CD4-positive, alpha-beta memory T cell (primary cell): ENCODE data around the gene KBTBD2. TPM values are rescaled to one million over a fixed set of nuclear protein-coding genes. Genes with fewer than 3 reads are reported as not detected.
"Not testable (repeated sequence)": the region's sequence is repeated elsewhere in the genome, so short reads cannot be mapped to it uniquely, and the experiment has no call there.

ENCODE experiments used
- CTCF ChIA-PET: fragments of 350-600 bp; sonication (Branson Sonifier 250); formaldehyde crosslinking; loops from one replicate; lab custom pipeline; 2021; ENCODE audit warnings: inconsistent platforms; ENCODE audit not compliant: partially characterized antibody; lab: Charles Lee
- POLR2A ChIA-PET: fragments of 350-600 bp; sonication (Branson Sonifier 250); formaldehyde crosslinking; loops from one replicate; lab custom pipeline; 2021; ENCODE audit not compliant: partially characterized antibody; lab: Charles Lee
- DNase-seq, 5 donors: peaks; one replicate each; pipeline versions ENCODE4 v3.0.0 to v3.0.0-alpha.2; 2020 to 2022; ENCODE audit warnings: mixed read lengths in 1 of 5
- H3K27ac ChIP-seq: one replicate; pipeline ENCODE4 v1.7.0; 2013; ENCODE audit warnings: low read depth, low read length
- H3K27me3 ChIP-seq: 2 replicates; pipeline ENCODE4 v1.7.0; 2013; ENCODE audit warnings: mild to moderate bottlenecking, low read length, moderate library complexity; ENCODE audit not compliant: insufficient read depth
- H3K36me3 ChIP-seq: 2 replicates; pipeline ENCODE4 v1.7.0; 2013; ENCODE audit warnings: mild to moderate bottlenecking, low read length, moderate library complexity; ENCODE audit not compliant: insufficient read depth
- H3K4me1 ChIP-seq: 2 replicates; pipeline ENCODE4 v1.7.0; 2013; ENCODE audit warnings: mild to moderate bottlenecking, low read length, moderate library complexity; ENCODE audit not compliant: insufficient read depth
- H3K4me3 ChIP-seq, 2 donors: one replicate each; pipeline ENCODE4 v1.7.0; 2013; ENCODE audit warnings: low read length in 2 of 2, mild to moderate bottlenecking in 1 of 2
- H3K9me3 ChIP-seq, 2 donors: one replicate each; pipeline ENCODE4 v1.7.0; 2013; ENCODE audit warnings: low read length in 2 of 2, control low read depth in 1 of 2; ENCODE audit not compliant: control insufficient read depth in 1 of 2
- H3K27ac Mint-ChIP-seq, 7 donors: one replicate each; pipeline ENCODE4 v1.8.0; 2020 to 2021; ENCODE audit warnings: mixed read lengths in 7 of 7, mild to moderate bottlenecking in 6 of 7, inconsistent platforms in 3 of 7, moderate library complexity in 3 of 7
- H3K27me3 Mint-ChIP-seq, 2 donors: one replicate each; pipeline ENCODE4 v1.8.0; 2020 to 2021; ENCODE audit warnings: mixed read lengths in 2 of 2
- H3K36me3 Mint-ChIP-seq, 2 donors: one replicate each; pipeline ENCODE4 v1.8.0; 2020 to 2021; ENCODE audit warnings: mixed read lengths in 2 of 2, inconsistent platforms in 1 of 2, mild to moderate bottlenecking in 1 of 2
- H3K4me1 Mint-ChIP-seq, 4 donors: one replicate each; pipeline ENCODE4 v1.8.0; 2020 to 2021; ENCODE audit warnings: mixed read lengths in 4 of 4, mild to moderate bottlenecking in 1 of 4
- H3K4me3 Mint-ChIP-seq, 8 donors: one replicate each; pipeline ENCODE4 v1.8.0; 2020 to 2021; ENCODE audit warnings: mixed read lengths in 8 of 8, mild to moderate bottlenecking in 7 of 8, moderate library complexity in 6 of 8, inconsistent platforms in 3 of 8
- H3K9me3 Mint-ChIP-seq, 8 donors: one replicate each; pipeline ENCODE4 v1.8.0; 2020 to 2021; ENCODE audit warnings: mixed read lengths in 8 of 8, mild to moderate bottlenecking in 5 of 8, inconsistent platforms in 3 of 8, moderate library complexity in 1 of 8
- intact Hi-C: fragments of 100-400 bp; cut with micrococcal nuclease; formaldehyde crosslinking; loops from one replicate; pipeline ENCODE4 v1.15.1; 2023
- polyA plus RNA-seq, 2 donors: library from polyadenylated mRNA; unstranded; fragments of 300-500 nt; fragmentation: Illumina TruSeq; gene quantifications; one replicate each; pipeline ENCODE4 v1.2.3, GENCODE V29; 2021
- total RNA-seq, 2 experiments: library from RNA; stranded (reverse); gene quantifications; one replicate each; pipeline ENCODE4 v1.2.3, GENCODE V29; 2021

Gene KBTBD2
- total and polyA plus RNA-seq, 4 experiments from 2014 or later: 27.4 to 64.3 (median 50.2) TPM

DNA sequence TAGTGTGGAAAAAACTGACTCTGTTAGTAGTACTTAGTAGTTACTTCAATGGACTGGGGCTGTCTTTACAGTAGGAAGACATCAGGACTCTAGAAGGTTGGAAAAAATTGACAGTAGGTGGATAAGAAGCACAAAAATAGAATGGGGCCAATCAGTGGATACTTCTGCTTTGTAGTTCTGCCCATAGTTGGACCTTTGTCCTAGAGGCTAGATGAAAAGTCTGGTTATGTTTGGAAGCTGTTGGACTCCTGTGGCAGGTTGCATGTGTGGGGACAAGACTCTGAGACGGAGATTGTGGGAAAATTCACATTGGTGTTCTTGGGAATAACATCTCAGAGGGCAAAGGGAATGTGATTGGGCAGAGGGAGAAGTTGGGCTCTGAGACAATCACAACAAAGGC lies 18.6 kb upstream of the KBTBD2 start:
- Mint-ChIP-seq H3K27ac (no peak overlapping the region), H3K9me3 (no peaks in the 10 kb centered on the region)
- CTCF ChIA-PET: no interaction called here

DNA sequence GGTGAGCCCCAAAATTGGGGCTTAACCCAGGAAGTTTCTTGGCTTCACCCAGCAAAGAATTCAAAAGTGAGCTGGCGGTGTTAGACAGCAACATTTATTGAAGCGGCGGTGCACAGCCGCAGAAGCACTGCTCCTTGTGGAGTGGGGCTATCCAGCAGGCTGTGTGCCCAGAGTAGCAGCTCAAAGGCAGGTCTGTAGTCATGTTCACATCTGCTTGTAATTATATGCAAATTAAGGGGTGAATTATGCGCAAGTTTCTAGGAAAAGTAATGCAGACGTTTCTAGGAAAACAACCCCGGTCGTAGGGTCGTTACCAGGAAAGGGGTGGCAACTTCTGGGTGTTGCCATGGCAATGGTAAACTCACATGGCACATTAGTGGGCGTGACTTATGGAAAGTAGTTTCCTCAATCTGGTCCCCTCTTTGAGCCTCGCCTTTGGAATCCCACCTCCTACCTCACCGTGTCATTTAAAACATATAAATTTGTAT lies 13.7 kb upstream of the KBTBD2 start:
- ChIA-PET POLR2A (interaction anchor here (0.6 to 5.2 kb wide), 7 partner anchors 13 to 300 kb away, joined by 3 to 111 read pairs (median 3); partner anchors contain the start of genes KBTBD2 and NT5C3A), CTCF (interaction anchor here (1.3 to 4.9 kb wide), 4 partner anchors 12 to 150 kb away, joined by 3 to 25 read pairs (median 22); no protein-coding TSS in a partner anchor)
- H3K4me1 ChIP-seq: peaks cover 21% of the 10 kb centered on the region

More for the DNA sequence above, 18.6 kb upstream of the KBTBD2 start:
- intact Hi-C loops: no loop called here
- H3K9me3 ChIP-seq: no peaks in the 10 kb centered on the region
- DNase-seq: no peak
- no peak overlapping the region for H3K4me3 ChIP-seq
- POLR2A ChIA-PET: interaction anchor here (2.0 kb wide), 1 partner anchor 19 kb away, joined by 5 read pairs; no protein-coding TSS in a partner anchor
- H3K4me1 ChIP-seq: peaks cover 6% of the 10 kb centered on the region
- Mint-ChIP-seq H3K4me3 (no peak overlapping the region), H3K27me3 (no peaks in the 10 kb centered on the region), H3K4me1 (peaks cover 4 to 10% (median 7%) of the 10 kb centered on the region in 4 donors), H3K36me3 (no peaks in the 10 kb centered on the region)
- H3K36me3 ChIP-seq: no peaks in the 10 kb centered on the region
- H3K27ac ChIP-seq: no peak overlapping the region
- no peaks in the 10 kb centered on the region for H3K27me3 ChIP-seq

GRCh38 chr7:32901629-32902028 lies 10.1 kb upstream of the KBTBD2 start:
- Mint-ChIP-seq H3K9me3 (no peaks in the 10 kb centered on the region), H3K4me1 (peaks cover 10 to 20% (median 15%) of the 10 kb centered on the region in 4 donors), H3K4me3 (no peak overlapping the region), H3K36me3 (no peaks in the 10 kb centered on the region), H3K27ac (peak overlapping the region in 2 of 7 donors; percentile 30 to 44), H3K27me3 (no peaks in the 10 kb centered on the region)
- ChIA-PET CTCF (interaction anchor here (1.5 to 3.5 kb wide), 2 partner anchors 9 to 55 kb away, joined by 5 to 22 read pairs; no protein-coding TSS in a partner anchor), POLR2A (interaction anchor here (3.3 kb wide), 1 partner anchor 10 kb away, joined by 32 read pairs; the partner anchor contains the start of gene KBTBD2)
- Histone ChIP-seq H3K27ac (no peak overlapping the region), H3K9me3 (no peaks in the 10 kb centered on the region), H3K27me3 (no peaks in the 10 kb centered on the region), H3K36me3 (no peaks in the 10 kb centered on the region), H3K4me3 (no peak overlapping the region), H3K4me1 (peaks cover 21% of the 10 kb centered on the region)
- intact Hi-C loops: no loop called here
- no peak for DNase-seq

More for the DNA sequence above, 13.7 kb upstream of the KBTBD2 start:
- H3K27ac Mint-ChIP-seq: peak overlapping the region; percentile 94 to 99 (median 98)
- Histone ChIP-seq H3K27ac (peak overlapping the region; percentile 44), H3K36me3 (no peaks in the 10 kb centered on the region), H3K9me3 (no peaks in the 10 kb centered on the region), H3K4me3 (peak overlapping the region in 1 of 2 donors; percentile 46), H3K27me3 (no peaks in the 10 kb centered on the region)
- H3K4me1 Mint-ChIP-seq: peaks cover 10 to 20% (median 15%) of the 10 kb centered on the region in 4 donors
- intact Hi-C loops: loop anchor here (1.0 kb wide), 1 partner anchor 13 kb away; no protein-coding TSS in a partner anchor
- H3K9me3 Mint-ChIP-seq: no peaks in the 10 kb centered on the region
- peak overlapping the region; percentile 82 to 91 (median 86) for H3K4me3 Mint-ChIP-seq
- H3K36me3 Mint-ChIP-seq: no peaks in the 10 kb centered on the region
- DNase-seq: peak; percentile 81 to 90 (median 87)
- no peaks in the 10 kb centered on the region for H3K27me3 Mint-ChIP-seq

GRCh38 chr7:32900433-32900995 lies 9.0 kb upstream of the KBTBD2 start:
- Mint-ChIP-seq H3K36me3 (no peaks in the 10 kb centered on the region), H3K27me3 (no peaks in the 10 kb centered on the region), H3K9me3 (no peaks in the 10 kb centered on the region), H3K27ac (peak overlapping the region in 4 of 7 donors; percentile 6 to 60 (median 22)), H3K4me3 (no peak overlapping the region), H3K4me1 (peaks cover 8 to 13% (median 11%) of the 10 kb centered on the region in 4 donors)
- Histone ChIP-seq H3K27me3 (no peaks in the 10 kb centered on the region), H3K4me1 (peaks cover 18% of the 10 kb centered on the region), H3K4me3 (no peak overlapping the region), H3K9me3 (no peaks in the 10 kb centered on the region), H3K27ac (no peak overlapping the region), H3K36me3 (no peaks in the 10 kb centered on the region)
- no peak for DNase-seq
- POLR2A ChIA-PET: interaction anchor here (0.6 to 3.3 kb wide), 2 partner anchors 9 to 28 kb away, joined by 3 to 32 read pairs; partner anchors contain the start of gene KBTBD2
- CTCF ChIA-PET: interaction anchor here (0.9 to 3.5 kb wide), 2 partner anchors 10 to 54 kb away, joined by 3 to 22 read pairs; no protein-coding TSS in a partner anchor
- intact Hi-C loops: no loop called here

DNA sequence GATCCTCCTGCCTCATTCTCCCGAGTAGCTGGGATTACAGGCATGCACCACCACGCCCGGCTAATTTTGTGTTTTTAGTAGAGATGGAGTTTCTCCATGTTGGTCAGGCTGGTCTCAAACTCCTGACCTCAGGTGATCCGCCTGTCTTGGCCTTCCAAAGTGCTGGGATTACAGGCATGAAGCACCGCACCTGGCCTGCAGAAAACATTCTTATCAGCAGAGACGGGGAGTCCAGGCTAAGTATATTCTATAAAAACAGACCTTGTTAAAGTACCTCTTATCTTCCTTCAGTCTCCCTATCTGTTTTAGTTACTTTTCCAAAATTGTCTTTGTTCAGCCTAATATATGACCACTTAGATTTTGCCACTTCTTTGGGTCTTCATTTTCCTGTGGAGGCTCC lies 5.8 kb upstream of the KBTBD2 start:
- POLR2A ChIA-PET, H3K9me3 ChIP-seq, H3K27me3 Mint-ChIP-seq, H3K4me3 Mint-ChIP-seq, H3K36me3 ChIP-seq, H3K27ac Mint-ChIP-seq, DNase-seq, H3K27ac ChIP-seq, intact Hi-C loops, H3K36me3 Mint-ChIP-seq, H3K27me3 ChIP-seq, H3K9me3 Mint-ChIP-seq, H3K4me3 ChIP-seq, CTCF ChIA-PET: not testable (repeated sequence)
- H3K4me1 Mint-ChIP-seq: peaks cover 12 to 18% (median 15%) of the 10 kb centered on the region in 4 donors
- peaks cover 14% of the 10 kb centered on the region for H3K4me1 ChIP-seq

DNA sequence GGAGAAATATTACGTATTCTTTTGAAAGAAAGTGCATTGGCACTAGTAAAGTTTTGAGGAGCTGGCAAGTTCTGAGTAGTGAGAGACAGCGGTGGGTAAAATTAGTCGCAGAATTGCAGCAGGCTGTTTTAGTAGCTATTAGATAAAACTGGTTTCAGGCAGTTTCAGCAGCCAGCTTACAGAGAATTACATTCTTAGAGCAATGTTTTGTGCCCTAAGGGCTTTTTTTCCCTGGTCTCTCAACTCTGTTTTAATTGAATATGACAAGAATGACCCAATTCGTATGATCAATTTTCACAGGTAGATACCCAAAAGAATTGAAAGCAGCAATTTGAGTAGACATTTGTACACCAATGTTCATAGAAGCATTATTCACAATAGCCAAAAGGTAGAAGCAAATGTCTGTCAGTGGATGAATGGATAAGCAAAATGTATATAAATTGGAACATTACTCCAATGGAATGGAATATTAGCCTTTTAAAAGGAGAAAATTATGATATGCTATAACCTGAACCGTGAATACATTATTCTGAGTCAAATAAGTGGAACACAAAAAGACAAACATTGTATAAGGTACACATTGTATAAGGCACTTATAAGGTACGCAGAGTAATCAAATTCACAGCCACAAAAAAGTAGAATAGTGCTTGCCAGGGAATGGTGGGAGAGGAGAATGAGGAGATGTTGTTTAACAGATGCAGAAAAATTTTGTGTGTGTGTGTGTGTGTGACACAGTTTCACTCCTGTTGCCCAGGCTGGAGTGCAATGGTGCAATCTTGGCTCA lies 5.2 kb upstream of the KBTBD2 start:
- intact Hi-C loops: no loop called here
- peaks cover 0 to 7% of the 10 kb centered on the region in 2 donors for H3K36me3 Mint-ChIP-seq
- ChIA-PET POLR2A (interaction anchor here (7.8 kb wide), 1 partner anchor 9 kb away, joined by 111 read pairs; no protein-coding TSS in a partner anchor), CTCF (interaction anchor here (1.6 kb wide), 1 partner anchor 50 kb away, joined by 5 read pairs; no protein-coding TSS in a partner anchor)
- H3K9me3 ChIP-seq: no peaks in the 10 kb centered on the region
- no peak overlapping the region for H3K4me3 ChIP-seq
- no peak for DNase-seq
- H3K36me3 ChIP-seq: no peaks in the 10 kb centered on the region
- no peaks in the 10 kb centered on the region for H3K9me3 Mint-ChIP-seq
- H3K27me3 Mint-ChIP-seq: no peaks in the 10 kb centered on the region
- H3K27me3 ChIP-seq: no peaks in the 10 kb centered on the region
- no peak overlapping the region for H3K4me3 Mint-ChIP-seq
- peaks cover 14% of the 10 kb centered on the region for H3K4me1 ChIP-seq
- no peak overlapping the region for H3K27ac ChIP-seq
- no peak overlapping the region for H3K27ac Mint-ChIP-seq
- H3K4me1 Mint-ChIP-seq: peaks cover 14 to 21% (median 17%) of the 10 kb centered on the region in 4 donors
